OCI-LY3 (cell line): Measurements from ENCODE around the gene NOG.

Experiments
- CTCF ChIP-seq: fragments of 200-600, 300-600 bp; sonication (generic); IDR thresholded peaks from 2 replicates; pipeline ENCODE4 v1.5.1; 2014; ENCODE audit warnings: antibody characterized with exemption, low read length, low read depth
- EZH2phosphoT487 ChIP-seq: fragments of 200-600 bp; shearing (Covaris generic); IDR thresholded peaks from 2 replicates; pipeline ENCODE4 v1.6.1; 2018; ENCODE audit warnings: antibody characterized with exemption, mixed run types, low read depth

- TF ChIP-seq EZH2phosphoT487 (no peak), CTCF (no peak)
Measured at GRCh38 chr17:56595831-56596690, 2.6 kb downstream of the NOG start.
